ENCODE data around the gene RTF1.

- no peak for TF ChIP-seq CTCF (IDR thresholded peaks at IDR 0.05; ENCODE audit: extremely low read depth in 1 of 2, insufficient read depth in 1 of 2, low read depth in 1 of 2, low read length in 2 of 2)
- TF ChIP-seq POLR2A (IDR thresholded peaks at IDR 0.05; ENCODE audit: low read depth, low read length) = no peak
Measured at GRCh38 chr15:41495736-41496599, 79.1 kb downstream of the RTF1 start.

All from endothelial cell of umbilical vein (primary cell).